Measurements from ENCODE around the gene BPIFB1.

Gene BPIFB1

GRCh38 chr20:33303595-33303994, 20.6 kb downstream of the BPIFB1 start:
- Histone ChIP-seq H3K27me3 (ENCODE audit: insufficient read depth, poor library complexity, severe bottlenecking) (no peaks in the 10 kb centered on the region), H3K27ac (replicated peaks) (no peak overlapping the region), H3K4me3 (replicated peaks; ENCODE audit: insufficient read depth, low read length) (no peak overlapping the region)
- DNase-seq (ENCODE audit: low read depth in 1 of 2, low spot score in 1 of 2): no peak
- TF ChIP-seq, protein P1, sequence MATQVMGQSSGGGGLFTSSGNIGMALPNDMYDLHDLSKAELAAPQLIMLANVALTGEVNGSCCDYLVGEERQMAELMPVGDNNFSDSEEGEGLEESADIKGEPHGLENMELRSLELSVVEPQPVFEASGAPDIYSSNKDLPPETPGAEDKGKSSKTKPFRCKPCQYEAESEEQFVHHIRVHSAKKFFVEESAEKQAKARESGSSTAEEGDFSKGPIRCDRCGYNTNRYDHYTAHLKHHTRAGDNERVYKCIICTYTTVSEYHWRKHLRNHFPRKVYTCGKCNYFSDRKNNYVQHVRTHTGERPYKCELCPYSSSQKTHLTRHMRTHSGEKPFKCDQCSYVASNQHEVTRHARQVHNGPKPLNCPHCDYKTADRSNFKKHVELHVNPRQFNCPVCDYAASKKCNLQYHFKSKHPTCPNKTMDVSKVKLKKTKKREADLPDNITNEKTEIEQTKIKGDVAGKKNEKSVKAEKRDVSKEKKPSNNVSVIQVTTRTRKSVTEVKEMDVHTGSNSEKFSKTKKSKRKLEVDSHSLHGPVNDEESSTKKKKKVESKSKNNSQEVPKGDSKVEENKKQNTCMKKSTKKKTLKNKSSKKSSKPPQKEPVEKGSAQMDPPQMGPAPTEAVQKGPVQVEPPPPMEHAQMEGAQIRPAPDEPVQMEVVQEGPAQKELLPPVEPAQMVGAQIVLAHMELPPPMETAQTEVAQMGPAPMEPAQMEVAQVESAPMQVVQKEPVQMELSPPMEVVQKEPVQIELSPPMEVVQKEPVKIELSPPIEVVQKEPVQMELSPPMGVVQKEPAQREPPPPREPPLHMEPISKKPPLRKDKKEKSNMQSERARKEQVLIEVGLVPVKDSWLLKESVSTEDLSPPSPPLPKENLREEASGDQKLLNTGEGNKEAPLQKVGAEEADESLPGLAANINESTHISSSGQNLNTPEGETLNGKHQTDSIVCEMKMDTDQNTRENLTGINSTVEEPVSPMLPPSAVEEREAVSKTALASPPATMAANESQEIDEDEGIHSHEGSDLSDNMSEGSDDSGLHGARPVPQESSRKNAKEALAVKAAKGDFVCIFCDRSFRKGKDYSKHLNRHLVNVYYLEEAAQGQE (IDR thresholded peaks at IDR 0.05; ENCODE audit: insufficient replicate concordance, low read depth): no peak
- TF ChIP-seq SPI1 (IDR thresholded peaks at IDR 0.05; ENCODE audit: borderline replicate concordance, low read depth) (no peak), GABPA (IDR thresholded peaks at IDR 0.05; ENCODE audit: low read depth) (no peak), POLR2AphosphoS5 (IDR thresholded peaks at IDR 0.05; ENCODE audit: low read depth) (no peak), CTCF (IDR thresholded peaks at IDR 0.05; ENCODE audit: insufficient read depth, low read length) (no peak)

- no peak overlapping the region for H3K27ac ChIP-seq (replicated peaks)
- DNase-seq (ENCODE audit: low read depth in 1 of 2, low spot score in 1 of 2): no peak
- H3K27me3 ChIP-seq (ENCODE audit: insufficient read depth, poor library complexity, severe bottlenecking): no peaks in the 10 kb centered on the region
- no peak for TF ChIP-seq GABPA (IDR thresholded peaks at IDR 0.05; ENCODE audit: low read depth)
- no peak for TF ChIP-seq POLR2AphosphoS5 (IDR thresholded peaks at IDR 0.05; ENCODE audit: low read depth)
- no peak for TF ChIP-seq CTCF (IDR thresholded peaks at IDR 0.05; ENCODE audit: insufficient read depth, low read length)
- TF ChIP-seq SPI1 (IDR thresholded peaks at IDR 0.05; ENCODE audit: borderline replicate concordance, low read depth): no peak
- TF ChIP-seq, protein P1 (IDR thresholded peaks at IDR 0.05; ENCODE audit: insufficient replicate concordance, low read depth): no peak
- no peak overlapping the region for H3K4me3 ChIP-seq (replicated peaks; ENCODE audit: insufficient read depth, low read length)
These were observed 21.0 kb downstream of the BPIFB1 start for GRCh38 chr20:33304046-33304445.

DNA sequence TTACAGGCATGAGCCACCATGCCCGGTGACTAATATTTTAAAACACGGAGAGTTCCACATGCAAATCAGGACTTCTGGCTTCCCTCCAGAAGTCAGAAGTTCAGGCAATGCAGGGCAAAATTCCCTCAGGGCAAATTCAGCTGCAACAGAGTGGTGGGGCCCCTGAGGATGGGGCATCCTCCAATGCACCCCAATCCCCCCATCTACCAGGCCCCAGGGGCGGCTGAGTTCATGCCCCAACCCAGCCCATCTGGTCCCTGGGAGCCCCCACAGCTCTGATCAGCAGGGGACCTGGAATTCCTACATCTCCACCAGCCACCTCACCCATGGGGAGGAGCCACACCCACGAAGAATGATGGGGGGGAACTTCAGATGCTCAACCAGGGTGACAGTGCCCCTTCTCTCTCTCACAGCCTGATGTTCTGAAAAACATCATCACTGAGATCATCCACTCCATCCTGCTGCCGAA, 22.6 kb downstream of the BPIFB1 start:
- H3K27me3 ChIP-seq (ENCODE audit: insufficient read depth, poor library complexity, severe bottlenecking): no peaks in the 10 kb centered on the region
- TF ChIP-seq CTCF (IDR thresholded peaks at IDR 0.05; ENCODE audit: insufficient read depth, low read length) (no peak), SPI1 (IDR thresholded peaks at IDR 0.05; ENCODE audit: borderline replicate concordance, low read depth) (no peak), POLR2AphosphoS5 (IDR thresholded peaks at IDR 0.05; ENCODE audit: low read depth) (no peak), GABPA (IDR thresholded peaks at IDR 0.05; ENCODE audit: low read depth) (no peak)
- TF ChIP-seq, protein P1 (IDR thresholded peaks at IDR 0.05; ENCODE audit: insufficient replicate concordance, low read depth): no peak
- H3K27ac ChIP-seq (replicated peaks): no peak overlapping the region
- no peak for DNase-seq (ENCODE audit: low read depth in 1 of 2, low spot score in 1 of 2)
- H3K4me3 ChIP-seq (replicated peaks; ENCODE audit: insufficient read depth, low read length): no peak overlapping the region

Measured in HL-60 (cell line).